Measurements from ENCODE around the gene CNTNAP2. TPM values are rescaled to one million over a fixed set of nuclear protein-coding genes. Genes with fewer than 3 reads are reported as not detected.

CNTNAP2 gene
- total RNA-seq, 8 experiments from 2014 or later: 0.05 to 27.0 (median 15.0) TPM

DNA sequence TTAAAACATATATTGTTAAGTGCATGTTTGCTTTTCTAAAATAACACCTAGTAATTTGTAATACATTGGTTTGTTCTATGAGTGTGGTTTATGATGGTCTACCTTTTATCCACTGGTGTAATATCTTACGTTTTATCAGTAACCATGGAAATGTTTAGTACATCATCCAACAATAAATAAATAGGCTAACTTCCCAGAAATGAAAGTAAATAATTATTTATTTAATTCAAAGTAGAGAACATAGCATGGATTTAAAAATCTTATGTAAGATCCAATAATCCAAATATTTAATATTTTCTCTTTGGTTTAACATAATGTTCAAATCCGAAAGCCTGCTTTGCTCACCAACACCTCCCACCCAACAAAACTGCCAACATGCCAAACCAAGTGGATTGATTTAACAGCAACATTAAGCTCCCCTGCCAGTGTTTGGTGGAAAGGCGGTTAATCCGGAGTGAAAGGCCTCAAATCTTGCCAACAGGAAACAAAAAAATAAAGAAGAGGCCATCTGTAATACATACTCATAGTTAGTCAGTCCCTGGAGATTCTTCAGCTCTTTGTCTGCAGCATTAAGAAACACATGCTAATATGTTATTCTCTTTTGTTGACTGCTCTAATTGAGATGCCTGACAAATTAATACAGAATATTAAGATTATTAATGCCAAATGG lies 897.8 kb downstream of the CNTNAP2 start:
- in situ Hi-C loops (cut with MboI; ENCODE audit: low pct_unique_long_range_greater_than_20kb in 2 of 9, low sequenced_read_pairs in 9 of 9, unreplicated experiment in 9 of 9): no loop called here
- H3K4me1 ChIP-seq (replicated peaks in 1 of 2): no peaks in the 10 kb centered on the region
- H3K27ac ChIP-seq: no peak overlapping the region
- ATAC-seq (replicated peaks in 6 of 8): no peak
- H3K4me3 ChIP-seq: no peak overlapping the region
- 0 to 96% (median 50%) methylated on average over 1 to 4 of the region's 4 CpGs; no CpG with 5 or more reads in 1 of the 10 experiments for WGBS, 10 experiments

DNA sequence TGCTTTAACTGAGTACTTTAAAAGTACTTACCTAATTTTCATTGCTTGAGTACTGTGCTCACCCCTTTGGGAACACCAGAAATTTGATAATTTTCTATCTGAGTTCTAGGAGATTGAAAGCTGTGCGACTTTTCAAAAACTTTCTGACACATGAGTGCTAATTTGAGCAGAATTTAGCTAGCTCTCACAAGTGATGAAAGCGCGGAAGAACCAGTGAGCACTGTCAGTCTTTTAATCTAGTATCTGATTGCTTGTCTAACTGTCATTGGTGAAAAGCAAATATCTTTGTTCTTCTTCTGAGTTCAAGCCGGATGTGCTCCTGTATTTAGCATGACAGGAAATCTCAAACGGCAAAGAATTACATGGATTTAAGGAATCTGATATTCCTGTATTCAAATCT lies 899.4 kb downstream of the CNTNAP2 start:
- Histone ChIP-seq H3K27ac (no peak overlapping the region), H3K4me3 (no peak overlapping the region), H3K4me1 (replicated peaks in 1 of 2) (no peaks in the 10 kb centered on the region)
- in situ Hi-C loops (cut with MboI; ENCODE audit: low pct_unique_long_range_greater_than_20kb in 2 of 9, low sequenced_read_pairs in 9 of 9, unreplicated experiment in 9 of 9): no loop called here
- WGBS, 10 experiments: 23 to 97% (median 80%) methylated on average over 1 to 5 of the region's 5 CpGs
- ATAC-seq (replicated peaks in 6 of 8): no peak

DNA sequence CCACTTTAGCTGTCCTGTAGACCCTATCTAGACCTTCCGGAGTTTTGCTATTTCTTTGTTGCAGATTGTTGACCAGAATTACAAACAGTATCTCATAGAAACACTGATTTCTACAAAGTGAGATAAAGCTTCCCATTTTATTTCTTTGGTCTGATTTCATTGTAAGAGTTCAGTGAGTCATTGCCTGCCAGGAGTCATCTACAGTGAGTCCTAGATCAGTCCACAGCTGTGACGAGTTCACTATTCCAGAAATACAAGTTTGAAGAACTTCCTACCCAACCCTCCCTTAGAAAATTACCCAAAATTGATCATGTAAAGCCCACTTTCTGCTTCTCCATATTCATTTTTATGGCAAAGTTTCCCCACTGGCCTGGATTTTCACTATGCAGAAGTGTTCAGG lies 905.5 kb downstream of the CNTNAP2 start:
- no peak for ATAC-seq (replicated peaks in 6 of 8)
- peaks cover 0 to 3% of the 10 kb centered on the region in 2 donors for H3K4me1 ChIP-seq (replicated peaks in 1 of 2)
- no peak overlapping the region for H3K4me3 ChIP-seq
- no peak overlapping the region for H3K27ac ChIP-seq
- in situ Hi-C loops (cut with MboI; ENCODE audit: low pct_unique_long_range_greater_than_20kb in 2 of 9, low sequenced_read_pairs in 9 of 9, unreplicated experiment in 9 of 9): no loop called here
- 18 to 100% (median 70%) methylated on average over 1 to 2 of the region's 2 CpGs; no CpG with 5 or more reads in 2 of the 10 experiments for WGBS, 10 experiments

DNA sequence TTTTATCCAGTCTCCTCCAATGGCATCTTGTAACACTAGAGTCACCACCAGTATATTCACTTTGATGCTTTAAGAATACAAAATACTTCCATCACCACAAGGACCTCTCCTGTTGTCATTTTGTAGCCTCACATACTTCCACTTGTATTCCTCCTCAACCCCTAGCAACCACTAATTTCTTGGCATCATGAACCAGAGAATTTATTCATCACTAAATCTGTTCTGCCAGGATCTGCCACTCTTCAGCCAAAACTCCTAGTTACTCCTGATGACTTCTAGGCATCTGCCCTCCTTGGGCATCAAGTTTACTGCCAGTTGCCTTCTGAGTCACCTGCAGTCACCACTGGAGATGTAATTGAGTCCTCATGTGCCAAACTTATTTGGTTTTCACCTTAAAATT lies 906.8 kb downstream of the CNTNAP2 start:
- H3K4me3 ChIP-seq: no peak overlapping the region
- no peak overlapping the region for H3K27ac ChIP-seq
- peaks cover 0 to 3% of the 10 kb centered on the region in 2 donors for H3K4me1 ChIP-seq (replicated peaks in 1 of 2)
- no peak for ATAC-seq (replicated peaks in 6 of 8)
- in situ Hi-C loops (cut with MboI; ENCODE audit: low pct_unique_long_range_greater_than_20kb in 2 of 9, low sequenced_read_pairs in 9 of 9, unreplicated experiment in 9 of 9): no loop called here

DNA sequence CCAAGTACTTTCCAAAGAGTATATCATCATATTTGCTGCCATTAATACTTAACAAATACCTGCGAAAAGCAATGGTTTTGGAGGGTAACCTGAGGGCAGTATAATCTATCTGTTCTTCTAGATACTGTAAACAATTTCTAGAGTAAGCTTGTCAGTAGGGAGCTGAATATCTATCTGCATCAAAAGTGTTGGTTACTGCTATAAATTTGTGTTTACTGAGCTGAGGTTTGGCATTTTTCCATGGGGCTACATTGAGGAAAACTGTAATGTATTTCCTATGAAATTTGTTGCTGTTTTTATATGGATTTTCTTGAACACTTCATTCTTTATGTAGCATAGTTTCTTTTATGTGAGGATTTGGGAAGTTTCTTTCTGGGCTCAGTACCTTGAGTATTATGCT lies 913.4 kb downstream of the CNTNAP2 start:
- in situ Hi-C loops (cut with MboI; ENCODE audit: low pct_unique_long_range_greater_than_20kb in 2 of 9, low sequenced_read_pairs in 9 of 9, unreplicated experiment in 9 of 9): no loop called here
- WGBS, 10 experiments: 0 to 100% (median 90%) methylated on average over 1 of the region's 1 CpG
- H3K4me3 ChIP-seq: no peak overlapping the region
- no peak for ATAC-seq (replicated peaks in 6 of 8)
- H3K4me1 ChIP-seq (replicated peaks in 1 of 2): no peaks in the 10 kb centered on the region
- H3K27ac ChIP-seq: no peak overlapping the region

DNA sequence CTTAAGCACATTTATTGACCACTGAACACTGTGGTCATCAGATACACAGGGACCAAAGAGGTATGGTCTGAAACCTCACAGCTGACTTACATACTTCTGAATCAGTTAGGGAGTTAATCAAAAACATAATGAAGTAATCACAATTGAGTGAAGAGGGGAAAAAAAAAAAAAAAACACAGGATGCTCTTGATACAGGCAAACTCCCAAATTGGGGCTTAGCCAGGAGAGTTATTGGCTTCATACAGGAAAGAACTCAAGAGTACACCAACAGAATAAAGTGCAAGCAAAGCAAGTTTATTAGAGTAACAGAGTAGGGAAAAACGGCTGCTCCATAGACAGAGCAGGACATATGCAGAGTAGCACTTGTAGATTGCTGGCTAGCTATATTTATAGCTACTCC lies 917.0 kb downstream of the CNTNAP2 start:
- in situ Hi-C loops (cut with MboI; ENCODE audit: low pct_unique_long_range_greater_than_20kb in 2 of 9, low sequenced_read_pairs in 9 of 9, unreplicated experiment in 9 of 9): no loop called here
- 0 to 100% (median 49%) methylated on average over 1 of the region's 1 CpG; no CpG with 5 or more reads in 2 of the 10 experiments for WGBS, 10 experiments
- no peak for ATAC-seq (replicated peaks in 6 of 8)
- H3K27ac ChIP-seq: no peak overlapping the region
- no peak overlapping the region for H3K4me3 ChIP-seq
- no peaks in the 10 kb centered on the region for H3K4me1 ChIP-seq (replicated peaks in 1 of 2)

DNA sequence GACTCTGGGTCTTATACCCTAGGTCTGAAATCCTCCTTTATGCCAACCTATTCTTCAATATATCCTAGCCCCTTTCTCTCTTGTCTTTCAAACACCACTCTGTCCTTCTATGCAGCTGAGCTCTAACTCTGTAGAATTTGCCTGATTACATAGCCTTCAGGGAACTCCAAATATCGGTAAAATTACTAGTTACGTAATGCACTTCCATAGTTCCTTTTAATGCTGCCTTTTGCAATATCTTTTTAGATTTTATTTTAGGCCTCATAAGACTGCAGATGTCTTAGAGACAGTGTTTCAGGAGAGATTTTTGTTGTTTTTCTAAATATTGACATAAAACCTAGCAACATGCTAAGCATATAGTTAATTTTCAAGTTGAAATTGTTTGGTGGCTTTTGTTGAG lies 924.8 kb downstream of the CNTNAP2 start:
- in situ Hi-C loops (cut with MboI; ENCODE audit: low pct_unique_long_range_greater_than_20kb in 2 of 9, low sequenced_read_pairs in 9 of 9, unreplicated experiment in 9 of 9): no loop called here
- Histone ChIP-seq H3K27ac (no peak overlapping the region), H3K4me3 (no peak overlapping the region), H3K4me1 (replicated peaks in 1 of 2) (no peaks in the 10 kb centered on the region)
- no peak for ATAC-seq (replicated peaks in 6 of 8)
- 55 to 100% (median 100%) methylated on average over 2 of the region's 2 CpGs; no CpG with 5 or more reads in 3 of the 10 experiments for WGBS, 10 experiments

DNA sequence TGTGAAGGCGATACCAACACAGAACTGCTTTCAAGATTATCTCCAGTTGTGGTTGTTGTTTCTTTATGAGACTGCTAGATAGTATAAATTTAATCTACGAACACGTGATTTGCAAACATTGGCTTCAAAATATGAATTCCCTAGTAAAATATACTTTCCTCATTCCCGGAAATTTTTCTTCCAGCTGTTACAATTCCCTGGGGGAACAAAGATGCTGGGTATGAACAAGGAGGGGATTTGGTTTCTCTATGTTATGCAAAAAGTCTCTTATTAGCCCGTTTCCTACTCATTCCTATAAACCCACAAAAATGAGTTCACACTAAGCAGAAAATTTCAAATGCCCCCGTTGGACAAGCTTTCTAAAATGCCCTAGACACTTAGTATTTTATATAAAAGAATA lies 928.3 kb downstream of the CNTNAP2 start:
- Histone ChIP-seq H3K27ac (no peak overlapping the region), H3K4me3 (no peak overlapping the region), H3K4me1 (replicated peaks in 1 of 2) (no peaks in the 10 kb centered on the region)
- 9 to 98% (median 78%) methylated on average over 4 to 6 of the region's 6 CpGs for WGBS, 10 experiments
- ATAC-seq (replicated peaks in 6 of 8): no peak
- in situ Hi-C loops (cut with MboI; ENCODE audit: low pct_unique_long_range_greater_than_20kb in 2 of 9, low sequenced_read_pairs in 9 of 9, unreplicated experiment in 9 of 9): no loop called here

DNA sequence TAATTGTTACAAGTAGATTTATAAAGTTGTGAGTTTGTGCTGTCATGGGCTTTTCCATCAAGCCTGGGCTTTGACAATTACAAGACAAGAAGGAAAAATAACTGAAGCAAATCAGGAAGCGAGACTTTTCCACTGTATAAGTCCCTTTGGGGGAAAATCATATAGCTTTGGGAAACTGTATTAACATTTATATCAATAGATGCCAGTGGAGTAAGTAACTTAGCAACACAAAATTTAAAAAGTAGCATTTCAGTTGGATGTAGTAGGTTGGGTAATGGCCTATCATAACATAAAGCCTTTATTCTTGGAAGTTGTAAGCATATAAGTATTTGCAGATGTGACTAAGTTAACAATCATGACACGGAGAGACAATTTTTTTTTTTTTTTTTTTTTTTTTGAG lies 931.1 kb downstream of the CNTNAP2 start:
- no peak overlapping the region for H3K4me3 ChIP-seq
- no peak for ATAC-seq (replicated peaks in 6 of 8)
- in situ Hi-C loops (cut with MboI; ENCODE audit: low pct_unique_long_range_greater_than_20kb in 2 of 9, low sequenced_read_pairs in 9 of 9, unreplicated experiment in 9 of 9): no loop called here
- WGBS, 10 experiments: 5 to 100% (median 85%) methylated on average over 1 to 2 of the region's 2 CpGs; no CpG with 5 or more reads in 1 of the 10 experiments
- no peak overlapping the region for H3K27ac ChIP-seq
- H3K4me1 ChIP-seq (replicated peaks in 1 of 2): no peaks in the 10 kb centered on the region

DNA sequence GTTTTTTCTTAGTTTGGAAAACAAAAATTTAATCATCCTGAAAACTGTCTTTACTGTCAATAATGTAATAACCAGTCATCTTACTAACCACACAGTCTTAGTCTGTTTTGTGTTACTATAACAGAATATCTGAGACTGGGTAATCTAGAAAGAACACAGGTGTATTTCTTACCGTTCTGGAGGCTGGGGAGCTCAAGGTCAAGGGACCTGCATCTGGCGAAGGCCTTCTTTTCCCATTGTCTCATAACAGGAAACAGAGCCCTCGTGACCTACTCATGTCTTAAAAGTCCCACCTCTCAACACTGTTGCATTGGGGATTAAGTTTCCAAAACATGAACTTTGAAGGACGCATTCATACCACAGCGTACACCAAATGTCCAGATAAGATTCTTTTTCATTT lies 932.3 kb downstream of the CNTNAP2 start:
- Histone ChIP-seq H3K4me3 (no peak overlapping the region), H3K27ac (no peak overlapping the region), H3K4me1 (replicated peaks in 1 of 2) (no peaks in the 10 kb centered on the region)
- in situ Hi-C loops (cut with MboI; ENCODE audit: low pct_unique_long_range_greater_than_20kb in 2 of 9, low sequenced_read_pairs in 9 of 9, unreplicated experiment in 9 of 9): no loop called here
- no peak for ATAC-seq (replicated peaks in 6 of 8)
- 20 to 96% (median 81%) methylated on average over 1 to 5 of the region's 5 CpGs; no CpG with 5 or more reads in 1 of the 10 experiments for WGBS, 10 experiments

DNA sequence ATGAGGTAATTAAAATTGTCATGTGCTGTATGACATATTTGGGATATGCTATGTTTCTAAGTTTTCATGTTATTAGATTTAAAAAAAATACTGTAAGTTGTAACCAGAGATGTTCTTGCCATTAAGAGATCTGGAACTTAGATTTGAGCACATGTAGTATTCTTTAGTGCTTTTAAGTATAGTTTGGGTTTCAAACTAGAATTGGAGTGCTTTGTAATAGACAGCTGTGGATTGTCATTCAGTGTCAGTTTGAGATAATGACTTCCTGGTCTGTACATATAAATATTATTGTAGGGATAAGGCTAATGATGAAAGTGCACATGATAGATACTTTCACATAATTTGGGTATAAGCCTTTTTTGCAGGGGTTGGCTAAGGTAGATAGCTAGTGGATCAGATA lies 936.2 kb downstream of the CNTNAP2 start:
- no peak for ATAC-seq (replicated peaks in 6 of 8)
- in situ Hi-C loops (cut with MboI; ENCODE audit: low pct_unique_long_range_greater_than_20kb in 2 of 9, low sequenced_read_pairs in 9 of 9, unreplicated experiment in 9 of 9): no loop called here
- Histone ChIP-seq H3K4me3 (no peak overlapping the region), H3K4me1 (replicated peaks in 1 of 2) (no peaks in the 10 kb centered on the region), H3K27ac (no peak overlapping the region)

DNA sequence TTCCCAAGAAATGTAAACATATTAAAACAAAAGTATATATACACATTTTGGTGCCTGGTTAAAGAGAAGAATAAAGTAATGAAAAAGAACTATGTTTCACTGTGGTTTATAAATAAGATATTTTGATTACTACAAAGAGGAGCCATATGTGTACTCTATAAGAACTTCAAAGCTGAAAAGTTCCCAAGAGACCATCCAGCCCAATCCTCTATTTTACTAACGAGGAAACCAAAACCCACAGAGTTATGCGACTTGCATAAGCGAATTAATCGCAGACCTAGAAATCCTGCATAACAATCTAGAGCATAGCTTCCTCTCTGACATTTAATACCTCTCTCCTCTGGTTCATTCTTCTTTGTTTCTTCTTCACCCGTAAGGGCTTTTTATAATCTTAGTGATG lies 937.1 kb downstream of the CNTNAP2 start:
- 0 to 100% (median 55%) methylated on average over 1 to 5 of the region's 5 CpGs for WGBS, 10 experiments
- H3K4me3 ChIP-seq: no peak overlapping the region
- no peak for ATAC-seq (replicated peaks in 6 of 8)
- H3K27ac ChIP-seq: no peak overlapping the region
- in situ Hi-C loops (cut with MboI; ENCODE audit: low pct_unique_long_range_greater_than_20kb in 2 of 9, low sequenced_read_pairs in 9 of 9, unreplicated experiment in 9 of 9): no loop called here
- H3K4me1 ChIP-seq (replicated peaks in 1 of 2): no peaks in the 10 kb centered on the region

DNA sequence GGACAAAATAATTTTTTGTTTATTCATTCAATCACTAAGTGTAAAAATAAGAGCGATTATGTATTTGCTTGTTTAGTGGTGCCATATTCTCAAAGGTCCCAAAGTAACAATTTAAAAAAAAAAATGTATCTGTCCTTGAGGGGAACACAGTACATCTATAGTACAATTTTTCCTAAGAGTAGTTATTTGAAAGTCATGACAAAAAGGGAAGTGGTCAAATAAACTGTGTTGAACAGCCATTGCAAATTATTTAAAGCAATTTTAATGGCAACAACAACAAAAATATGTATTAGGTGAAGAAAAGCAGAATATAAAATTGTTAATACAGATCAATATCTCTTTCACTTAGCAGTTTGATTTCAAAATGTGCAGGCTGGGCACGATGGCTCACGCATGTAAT lies 943.5 kb downstream of the CNTNAP2 start:
- H3K4me3 ChIP-seq: no peak overlapping the region
- 0 to 100% (median 78%) methylated on average over 1 to 3 of the region's 3 CpGs; no CpG with 5 or more reads in 1 of the 10 experiments for WGBS, 10 experiments
- no peaks in the 10 kb centered on the region for H3K4me1 ChIP-seq (replicated peaks in 1 of 2)
- ATAC-seq (replicated peaks in 6 of 8): no peak
- H3K27ac ChIP-seq: no peak overlapping the region
- in situ Hi-C loops (cut with MboI; ENCODE audit: low pct_unique_long_range_greater_than_20kb in 2 of 9, low sequenced_read_pairs in 9 of 9, unreplicated experiment in 9 of 9): no loop called here

DNA sequence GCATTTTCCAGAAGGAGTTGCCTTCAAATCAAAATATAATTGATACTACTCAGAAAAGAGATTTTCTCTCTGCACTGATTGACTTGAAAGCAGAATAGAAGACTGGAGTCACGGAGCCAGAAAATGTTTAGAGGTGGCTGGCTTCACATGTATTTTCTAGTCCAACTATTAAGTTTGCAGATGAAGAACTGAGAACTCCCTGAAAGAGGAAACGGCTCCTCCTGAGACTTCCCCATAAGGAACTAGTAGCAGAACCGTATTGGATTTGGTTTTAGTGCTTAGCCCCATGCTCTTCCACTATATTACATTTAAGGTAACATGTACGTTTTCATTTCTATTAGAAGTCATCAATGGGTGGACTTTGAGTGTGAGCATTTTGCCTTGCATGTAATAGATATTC lies 946.3 kb downstream of the CNTNAP2 start:
- H3K4me1 ChIP-seq (replicated peaks in 1 of 2): no peaks in the 10 kb centered on the region
- WGBS, 10 experiments: 0 to 100% (median 68%) methylated on average over 1 to 4 of the region's 4 CpGs
- no peak overlapping the region for H3K27ac ChIP-seq
- no peak for ATAC-seq (replicated peaks in 6 of 8)
- no peak overlapping the region for H3K4me3 ChIP-seq
- in situ Hi-C loops (cut with MboI; ENCODE audit: low pct_unique_long_range_greater_than_20kb in 2 of 9, low sequenced_read_pairs in 9 of 9, unreplicated experiment in 9 of 9): no loop called here
